ENCODE data around the gene MAPKAP1. TPM values are rescaled to one million over a fixed set of nuclear protein-coding genes. Genes with fewer than 3 reads are reported as not detected.

The MAPKAP1 gene
- polyA plus RNA-seq = 46.8 TPM
- long read RNA-seq, donor 1, partial matches to known transcripts = 0 of 4 reads
- long read RNA-seq, donor 1, other reads (novel, unspliced or antisense) = 0 of 4 reads
- long read RNA-seq, donor 2, partial matches to known transcripts = 0 of 6 reads
- long read RNA-seq, donor 2, other reads (novel, unspliced or antisense) = 0 of 6 reads
- long read RNA-seq, donor 3 = 0 reads
- long read RNA-seq, donor 4, partial matches to known transcripts = 0 of 1 reads
- long read RNA-seq, donor 4, other reads (novel, unspliced or antisense) = 0 of 1 reads
- long read RNA-seq, donor 5, partial matches to known transcripts = 0 of 7 reads
- long read RNA-seq, donor 5, other reads (novel, unspliced or antisense) = 0 of 7 reads
- long read RNA-seq, donor 6, transcript MAPKAP1-201 (12 exons, 3,395 nt) = major isoform, 6 of 19 reads
- long read RNA-seq, donor 6, partial matches to known transcripts = 6 of 19 reads
- long read RNA-seq, donor 6, other reads (novel, unspliced or antisense) = 0 of 19 reads
- long read RNA-seq, donor 7, partial matches to known transcripts = 0 of 6 reads
- long read RNA-seq, donor 7, other reads (novel, unspliced or antisense) = 0 of 6 reads
- long read RNA-seq, donor 8, transcript MAPKAP1-201 (12 exons, 3,395 nt) = major isoform, 5 of 13 reads
- long read RNA-seq, donor 8, partial matches to known transcripts = 0 of 13 reads
- long read RNA-seq, donor 8, other reads (novel, unspliced or antisense) = 0 of 13 reads
- long read RNA-seq, donor 9, transcript MAPKAP1-201 (12 exons, 3,395 nt) = major isoform, 5 of 8 reads
- long read RNA-seq, donor 9, partial matches to known transcripts = 0 of 8 reads
- long read RNA-seq, donor 9, other reads (novel, unspliced or antisense) = 0 of 8 reads
- long read RNA-seq, donor 10, transcript MAPKAP1-202 (11 exons, 3,256 nt) = major isoform, 7 of 11 reads
- long read RNA-seq, donor 10, partial matches to known transcripts = 0 of 11 reads
- long read RNA-seq, donor 10, other reads (novel, unspliced or antisense) = 0 of 11 reads
- long read RNA-seq, donor 11, partial matches to known transcripts = 5 of 11 reads
- long read RNA-seq, donor 11, other reads (novel, unspliced or antisense) = 0 of 11 reads

DNA sequence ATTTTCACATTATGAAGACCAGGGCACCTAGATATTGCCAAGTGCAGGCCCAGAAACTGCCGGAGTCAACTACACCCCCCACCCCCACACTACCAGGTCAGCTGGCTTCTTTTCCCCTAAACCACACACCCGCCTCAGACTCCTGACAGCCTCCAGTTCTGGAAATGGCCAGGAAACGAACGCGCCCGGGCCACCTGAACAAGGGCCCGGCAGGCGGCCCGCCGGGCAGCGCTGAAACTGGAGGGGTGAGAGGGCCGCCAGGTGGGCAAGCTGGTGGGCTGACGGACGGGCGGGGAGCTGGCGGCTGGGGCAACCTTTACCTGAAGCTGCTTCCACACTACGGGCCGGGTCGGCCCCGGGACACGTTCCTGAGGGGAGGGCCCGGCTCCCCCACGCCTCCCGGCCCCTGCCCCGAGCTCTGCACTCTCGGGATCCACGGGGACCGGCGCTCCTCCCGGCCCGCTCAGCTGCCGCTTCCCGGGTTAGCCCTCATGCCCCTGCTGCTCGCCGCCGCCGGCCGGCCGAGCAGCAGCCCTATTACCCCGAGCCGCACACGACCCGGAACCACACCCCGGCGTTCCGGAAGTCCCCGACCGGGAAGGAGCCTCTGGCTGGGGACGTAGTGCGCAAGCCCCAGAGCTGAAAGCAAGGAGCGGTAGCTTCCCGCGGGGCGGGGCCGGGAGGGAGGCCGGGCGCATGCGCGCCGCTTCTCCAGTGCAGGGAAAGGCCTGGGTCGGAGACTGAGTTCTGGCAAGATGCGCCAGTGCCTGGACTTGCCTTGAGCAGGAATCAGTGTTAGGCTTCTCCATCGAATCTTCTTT, at the start of gene MAPKAP1:
Gene MAPKAP1, minus strand, starts transcription at position 558 of the 821 bp plus-strand sequence. CDS start 34,634 bp downstream, outside the sequence.
- peak within 1 kb of the TSS; percentile 86 for H3K4me3 ChIP-seq (ENCODE audit: low read length)
- peak; percentile 95 to 96 for DNase-seq

DNA sequence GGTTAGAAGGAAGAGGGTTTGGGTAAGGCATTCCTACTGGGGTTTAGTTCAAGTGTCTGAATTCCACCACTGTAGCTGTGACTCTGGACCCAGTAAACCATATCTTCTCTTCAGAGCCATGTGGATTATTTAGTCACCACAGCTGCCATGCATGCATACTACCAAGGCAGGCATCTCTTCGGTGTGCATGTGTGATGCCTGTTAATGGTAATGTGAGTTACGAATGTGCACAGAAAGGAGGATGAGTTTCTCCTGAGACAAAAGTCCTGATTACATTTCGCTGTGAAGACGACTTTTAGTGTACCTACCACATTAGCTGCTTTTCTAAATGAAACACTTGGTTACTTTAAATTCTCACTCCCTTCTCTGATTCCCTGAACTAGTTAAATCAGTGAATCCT, 49.5 kb upstream of the MAPKAP1 start:
- no peak for DNase-seq
- H3K27ac ChIP-seq (ENCODE audit: low read length) = no peak overlapping the region
- H3K4me1 ChIP-seq (ENCODE audit: control insufficient read depth, insufficient read depth, low read length) = no peaks in the 10 kb centered on the region
- no CpG with 5 or more reads among the region's 4 CpGs for WGBS (ENCODE audit: insufficient coverage, low lambda C conversion rate)
- H3K36me3 ChIP-seq (ENCODE audit: control insufficient read depth, insufficient read depth, low read length) = no peaks in the 10 kb centered on the region
- no peak overlapping the region for H3K4me3 ChIP-seq (ENCODE audit: low read length)
- H3K27me3 ChIP-seq (ENCODE audit: control insufficient read depth, insufficient read depth, low read length) = no peaks in the 10 kb centered on the region
- H3K9me3 ChIP-seq (ENCODE audit: control insufficient read depth, low read depth, low read length) = no peaks in the 10 kb centered on the region

More for the DNA sequence above, at the start of gene MAPKAP1:
- no peaks in the 10 kb centered on the region for H3K27me3 ChIP-seq (ENCODE audit: control insufficient read depth, insufficient read depth, low read length)
- no peaks in the 10 kb centered on the region for H3K4me1 ChIP-seq (ENCODE audit: control insufficient read depth, insufficient read depth, low read length)
- WGBS (ENCODE audit: insufficient coverage, low lambda C conversion rate) = no CpG with 5 or more reads among the region's 63 CpGs
- H3K36me3 ChIP-seq (ENCODE audit: control insufficient read depth, insufficient read depth, low read length) = no peaks in the 10 kb centered on the region
- no peak within 1 kb of the TSS for H3K27ac ChIP-seq (ENCODE audit: low read length)
- H3K9me3 ChIP-seq (ENCODE audit: control insufficient read depth, low read depth, low read length) = no peaks in the 10 kb centered on the region

DNA sequence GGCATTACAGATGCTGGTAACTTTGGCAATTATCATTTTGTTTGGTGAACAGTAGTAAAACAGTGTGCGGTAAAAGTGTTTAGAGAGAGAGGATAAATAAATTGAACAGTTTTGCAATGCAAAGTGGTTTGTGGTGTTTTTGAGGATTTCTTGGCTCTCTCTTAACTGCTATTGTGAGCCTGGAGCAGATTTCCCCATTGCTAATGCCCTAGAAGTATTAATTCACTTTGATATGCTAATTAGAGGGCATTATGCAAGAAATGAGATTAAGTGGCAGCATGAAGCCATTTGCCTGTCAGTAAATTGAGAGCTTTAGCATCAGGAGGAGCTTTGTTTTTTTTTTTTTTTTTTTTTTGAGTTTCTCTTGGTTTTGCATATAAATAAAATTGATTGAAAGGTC, 48.3 kb upstream of the MAPKAP1 start:
- H3K4me1 ChIP-seq (ENCODE audit: control insufficient read depth, insufficient read depth, low read length) = no peaks in the 10 kb centered on the region
- no peak overlapping the region for H3K4me3 ChIP-seq (ENCODE audit: low read length)
- DNase-seq = no peak
- H3K27ac ChIP-seq (ENCODE audit: low read length) = no peak overlapping the region
- no peaks in the 10 kb centered on the region for H3K36me3 ChIP-seq (ENCODE audit: control insufficient read depth, insufficient read depth, low read length)
- H3K27me3 ChIP-seq (ENCODE audit: control insufficient read depth, insufficient read depth, low read length) = peaks cover under 1% of the 10 kb centered on the region
- WGBS (ENCODE audit: insufficient coverage, low lambda C conversion rate) = no CpG with 5 or more reads among the region's 1 CpG
- no peaks in the 10 kb centered on the region for H3K9me3 ChIP-seq (ENCODE audit: control insufficient read depth, low read depth, low read length)

DNA sequence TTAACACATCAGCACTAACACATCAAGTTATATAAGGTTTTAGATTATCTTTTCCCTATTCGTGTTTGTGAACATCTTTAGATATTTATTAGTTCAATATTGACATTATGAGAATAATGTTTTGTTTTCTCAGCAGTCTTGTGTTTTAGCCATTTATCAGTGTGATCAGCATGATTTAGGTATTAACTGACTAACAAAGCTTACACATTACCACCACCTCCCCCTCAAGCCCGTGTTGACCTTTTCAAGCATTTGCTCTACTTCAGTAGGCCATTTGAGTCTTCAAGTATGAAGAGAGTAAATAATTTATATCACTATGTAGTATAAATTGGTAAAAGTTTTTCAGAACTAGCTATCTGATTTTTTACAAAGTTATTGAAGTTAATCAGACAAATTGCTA, 47.1 kb upstream of the MAPKAP1 start:
- H3K4me1 ChIP-seq (ENCODE audit: control insufficient read depth, insufficient read depth, low read length) = no peaks in the 10 kb centered on the region
- no peaks in the 10 kb centered on the region for H3K36me3 ChIP-seq (ENCODE audit: control insufficient read depth, insufficient read depth, low read length)
- no CpG with 5 or more reads among the region's 2 CpGs for WGBS (ENCODE audit: insufficient coverage, low lambda C conversion rate)
- H3K27ac ChIP-seq (ENCODE audit: low read length) = no peak overlapping the region
- DNase-seq = no peak
- H3K27me3 ChIP-seq (ENCODE audit: control insufficient read depth, insufficient read depth, low read length) = peaks cover 4% of the 10 kb centered on the region
- no peaks in the 10 kb centered on the region for H3K9me3 ChIP-seq (ENCODE audit: control insufficient read depth, low read depth, low read length)
- H3K4me3 ChIP-seq (ENCODE audit: low read length) = no peak overlapping the region

- Histone ChIP-seq H3K9me3 (ENCODE audit: control insufficient read depth, low read depth, low read length) (no peaks in the 10 kb centered on the region), H3K36me3 (ENCODE audit: control insufficient read depth, insufficient read depth, low read length) (no peaks in the 10 kb centered on the region), H3K4me1 (ENCODE audit: control insufficient read depth, insufficient read depth, low read length) (peaks cover 4% of the 10 kb centered on the region), H3K27me3 (ENCODE audit: control insufficient read depth, insufficient read depth, low read length) (peaks cover 13% of the 10 kb centered on the region), H3K27ac (ENCODE audit: low read length) (no peak overlapping the region), H3K4me3 (ENCODE audit: low read length) (no peak overlapping the region)
- DNase-seq = no peak
- WGBS (ENCODE audit: insufficient coverage, low lambda C conversion rate) = no CpG with 5 or more reads among the region's 3 CpGs
Observed at GRCh38 chr9:125752070-125752628, 45.1 kb upstream of the MAPKAP1 start.

DNA sequence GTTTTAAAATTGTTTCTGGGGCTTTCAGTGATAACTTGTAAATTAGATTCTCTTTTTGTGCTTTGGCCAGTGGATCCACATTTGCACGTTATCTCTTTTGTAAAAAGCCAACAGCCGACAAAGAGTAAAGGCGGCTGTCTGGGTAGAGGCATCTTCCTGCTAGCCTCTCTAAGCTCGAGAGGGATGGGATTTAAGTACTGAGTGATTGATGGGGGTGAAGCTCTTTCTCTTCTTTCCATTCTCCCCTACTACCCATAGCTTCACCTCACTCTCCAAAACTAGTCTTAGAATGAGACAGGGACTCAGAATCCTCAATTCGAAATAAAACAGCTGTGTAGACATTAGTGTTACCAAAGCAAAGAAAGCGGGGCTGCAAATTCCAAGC, 43.6 kb upstream of the MAPKAP1 start:
- Histone ChIP-seq H3K27ac (ENCODE audit: low read length) (peak overlapping the region; percentile 21), H3K4me3 (ENCODE audit: low read length) (peak overlapping the region; percentile 65), H3K4me1 (ENCODE audit: control insufficient read depth, insufficient read depth, low read length) (peaks cover 8% of the 10 kb centered on the region), H3K36me3 (ENCODE audit: control insufficient read depth, insufficient read depth, low read length) (no peaks in the 10 kb centered on the region), H3K27me3 (ENCODE audit: control insufficient read depth, insufficient read depth, low read length) (peaks cover 17% of the 10 kb centered on the region), H3K9me3 (ENCODE audit: control insufficient read depth, low read depth, low read length) (peaks cover 5% of the 10 kb centered on the region)
- 82% methylated on average over 2 of the region's 6 CpGs for WGBS (ENCODE audit: insufficient coverage, low lambda C conversion rate)
- DNase-seq = no peak

DNA sequence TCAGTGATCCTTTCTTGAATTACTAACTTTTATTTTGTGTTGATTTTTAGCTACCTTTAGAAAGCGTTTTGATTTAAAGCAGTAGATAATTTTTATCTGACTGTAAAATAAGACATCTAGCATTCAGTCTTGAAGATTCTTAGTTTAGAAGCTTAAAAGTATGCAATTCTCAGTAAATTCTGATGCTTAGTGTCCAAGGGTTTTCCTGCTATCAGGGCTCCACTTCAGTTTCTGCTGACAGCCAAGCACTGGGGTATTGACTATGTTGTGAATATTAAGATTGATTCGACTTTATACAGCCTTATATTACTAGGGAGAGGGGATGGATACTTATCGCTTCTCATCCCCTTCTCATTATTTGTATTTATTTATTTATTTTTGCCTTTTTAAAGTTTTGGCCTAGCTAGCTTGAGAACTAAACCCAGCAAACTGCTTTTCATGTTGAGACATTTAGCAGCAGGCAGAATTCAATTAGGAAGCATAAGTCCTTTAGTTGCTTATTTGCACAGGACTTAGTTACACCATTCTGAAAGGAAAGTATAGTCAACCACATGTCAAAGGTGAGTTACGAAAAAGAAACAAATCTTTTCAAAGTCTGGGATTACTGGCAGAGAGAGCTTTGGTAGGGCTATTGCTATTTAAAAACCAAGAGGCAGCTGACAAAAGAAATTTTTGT, 43.1 kb upstream of the MAPKAP1 start:
- H3K4me1 ChIP-seq (ENCODE audit: control insufficient read depth, insufficient read depth, low read length) = peaks cover 11% of the 10 kb centered on the region
- H3K9me3 ChIP-seq (ENCODE audit: control insufficient read depth, low read depth, low read length) = peaks cover 5% of the 10 kb centered on the region
- H3K4me3 ChIP-seq (ENCODE audit: low read length) = peak overlapping the region; percentile 65
- H3K27me3 ChIP-seq (ENCODE audit: control insufficient read depth, insufficient read depth, low read length) = peaks cover 22% of the 10 kb centered on the region
- H3K36me3 ChIP-seq (ENCODE audit: control insufficient read depth, insufficient read depth, low read length) = no peaks in the 10 kb centered on the region
- DNase-seq = no peak
- 80% methylated on average over 3 of the region's 4 CpGs for WGBS (ENCODE audit: insufficient coverage, low lambda C conversion rate)
- H3K27ac ChIP-seq (ENCODE audit: low read length) = no peak overlapping the region

GRCh38 chr9:125749287-125749935, 42.4 kb upstream of the MAPKAP1 start:
- Histone ChIP-seq H3K4me1 (ENCODE audit: control insufficient read depth, insufficient read depth, low read length) (peaks cover 11% of the 10 kb centered on the region), H3K9me3 (ENCODE audit: control insufficient read depth, low read depth, low read length) (peaks cover 5% of the 10 kb centered on the region), H3K27me3 (ENCODE audit: control insufficient read depth, insufficient read depth, low read length) (peaks cover 28% of the 10 kb centered on the region), H3K4me3 (ENCODE audit: low read length) (peak overlapping the region; percentile 65), H3K36me3 (ENCODE audit: control insufficient read depth, insufficient read depth, low read length) (no peaks in the 10 kb centered on the region), H3K27ac (ENCODE audit: low read length) (no peak overlapping the region)
- 73% methylated on average over 2 of the region's 4 CpGs for WGBS (ENCODE audit: insufficient coverage, low lambda C conversion rate)
- DNase-seq = no peak
